ENCODE data around the gene GULP1. TPM values are rescaled to one million over a fixed set of nuclear protein-coding genes. Genes with fewer than 3 reads are reported as not detected.

The GULP1 gene
- polyA plus RNA-seq, 1 donor from 2014 or later: not detected

DNA sequence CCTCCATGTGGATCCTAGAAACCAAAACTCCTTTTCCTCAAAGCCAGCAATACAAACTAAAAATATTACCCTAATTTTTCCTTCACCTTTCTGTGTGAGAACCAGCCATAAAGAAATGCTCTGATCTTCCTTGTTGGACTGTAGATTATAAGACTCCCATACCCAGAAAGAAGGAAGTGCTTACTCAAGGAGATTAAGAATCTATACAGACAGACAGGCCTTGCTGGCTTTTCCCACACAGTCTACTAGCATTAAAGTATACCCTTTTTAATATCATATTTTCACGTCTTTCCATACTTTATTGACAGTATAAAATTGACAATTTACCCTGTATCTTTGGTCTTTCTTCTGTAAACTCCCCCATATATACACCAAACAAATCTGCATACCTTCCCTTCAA is 139.0 kb downstream of the GULP1 start:
- peaks cover 0 to 3% (median 1%) of the 10 kb centered on the region in 3 donors for H3K9me3 Mint-ChIP-seq
- no peaks in the 10 kb centered on the region for H3K36me3 Mint-ChIP-seq
- no peaks in the 10 kb centered on the region for H3K27me3 Mint-ChIP-seq
- no peak overlapping the region for H3K27ac Mint-ChIP-seq
- no peaks in the 10 kb centered on the region for H3K4me1 Mint-ChIP-seq
- H3K4me3 Mint-ChIP-seq: no peak overlapping the region

DNA sequence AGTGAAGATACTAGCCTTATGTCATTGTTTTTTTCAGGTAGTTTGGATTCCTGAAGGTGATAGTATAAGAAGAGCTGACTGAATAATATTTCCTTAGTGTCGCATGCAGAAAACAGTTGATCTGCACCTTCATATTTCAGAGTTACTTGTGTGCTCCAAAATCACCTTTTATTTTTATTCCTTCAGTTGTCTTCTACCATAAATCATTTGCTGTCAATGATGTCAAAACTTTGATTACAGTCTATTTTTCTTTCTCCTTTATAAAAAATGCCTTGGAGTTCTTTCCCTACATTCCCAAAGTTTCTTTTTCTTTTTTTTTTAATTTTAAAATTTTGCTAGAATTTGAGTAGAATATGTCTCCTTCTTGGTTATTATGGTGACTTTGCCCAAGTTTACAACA is 142.3 kb downstream of the GULP1 start:
- no peaks in the 10 kb centered on the region for H3K36me3 Mint-ChIP-seq
- no peak overlapping the region for H3K4me3 Mint-ChIP-seq
- no peaks in the 10 kb centered on the region for H3K27me3 Mint-ChIP-seq
- no peaks in the 10 kb centered on the region for H3K4me1 Mint-ChIP-seq
- peaks cover 0 to 4% (median 4%) of the 10 kb centered on the region in 3 donors for H3K9me3 Mint-ChIP-seq
- H3K27ac Mint-ChIP-seq: no peak overlapping the region

DNA sequence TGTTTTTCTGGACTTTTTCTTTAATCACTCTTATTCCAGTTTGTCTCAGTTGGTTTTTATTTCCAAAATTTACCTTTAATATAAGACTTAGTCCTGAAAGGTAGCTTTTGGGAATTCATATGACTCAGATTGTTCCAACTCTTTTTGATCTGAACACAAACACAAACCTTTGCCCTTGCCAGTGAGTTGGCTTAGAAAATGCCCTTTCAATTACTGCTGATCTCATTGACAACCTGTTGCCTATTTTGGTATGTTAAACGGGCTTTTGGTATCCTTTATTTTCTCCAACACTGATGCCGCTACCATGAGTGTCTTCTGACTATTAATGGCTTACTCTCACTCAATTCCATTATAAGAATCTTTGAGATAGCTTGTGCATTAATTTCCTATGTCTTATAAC is 143.4 kb downstream of the GULP1 start:
- no peaks in the 10 kb centered on the region for H3K4me1 Mint-ChIP-seq
- H3K27me3 Mint-ChIP-seq: no peaks in the 10 kb centered on the region
- H3K36me3 Mint-ChIP-seq: no peaks in the 10 kb centered on the region
- H3K9me3 Mint-ChIP-seq: peaks cover 0 to 4% (median 4%) of the 10 kb centered on the region in 3 donors
- H3K27ac Mint-ChIP-seq: no peak overlapping the region
- H3K4me3 Mint-ChIP-seq: no peak overlapping the region

DNA sequence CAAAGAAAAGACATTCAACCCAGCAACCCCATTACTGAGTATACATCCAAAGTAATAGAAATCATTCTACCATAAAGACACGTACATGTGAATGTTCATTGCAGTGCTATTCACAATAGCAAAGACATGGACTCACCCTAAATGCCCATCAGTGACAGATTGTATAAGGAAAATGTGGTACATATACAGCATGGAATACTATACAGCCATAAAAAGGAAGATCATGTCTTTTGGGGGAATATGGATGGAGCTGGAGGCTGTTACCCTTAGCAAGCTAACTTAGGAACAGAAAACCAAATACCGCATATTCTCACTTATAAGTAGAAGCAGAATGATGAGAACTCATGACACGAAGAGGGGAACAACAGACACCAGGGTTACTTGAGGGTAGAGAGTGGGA is 145.9 kb downstream of the GULP1 start:
- no peaks in the 10 kb centered on the region for H3K4me1 Mint-ChIP-seq
- H3K4me3 Mint-ChIP-seq: no peak overlapping the region
- no peaks in the 10 kb centered on the region for H3K27me3 Mint-ChIP-seq
- H3K27ac Mint-ChIP-seq: no peak overlapping the region
- H3K9me3 Mint-ChIP-seq: peaks cover 0 to 4% (median 4%) of the 10 kb centered on the region in 3 donors
- H3K36me3 Mint-ChIP-seq: no peaks in the 10 kb centered on the region

DNA sequence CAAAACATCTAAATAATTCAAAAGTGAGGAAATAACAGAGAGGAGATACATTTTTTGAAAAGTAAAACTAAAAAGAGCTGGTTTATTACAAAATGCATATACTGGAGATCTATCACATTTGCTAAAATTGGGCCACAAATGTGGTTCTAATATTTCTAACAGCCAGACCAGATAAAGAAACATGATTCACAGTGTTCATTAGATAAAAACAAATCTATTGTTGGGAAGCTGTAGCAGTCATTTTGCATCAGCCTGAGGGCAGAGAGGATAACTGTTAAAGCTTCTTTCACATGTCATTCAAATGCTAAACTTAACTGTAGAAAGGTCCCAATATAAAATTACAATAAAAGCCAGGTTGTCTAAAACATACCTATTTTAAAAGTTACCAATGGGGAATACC is 148.3 kb downstream of the GULP1 start:
- Mint-ChIP-seq H3K4me1 (no peaks in the 10 kb centered on the region), H3K4me3 (no peak overlapping the region), H3K27ac (no peak overlapping the region), H3K9me3 (peaks cover 0 to 4% (median 4%) of the 10 kb centered on the region in 3 donors), H3K36me3 (no peaks in the 10 kb centered on the region), H3K27me3 (no peaks in the 10 kb centered on the region)

DNA sequence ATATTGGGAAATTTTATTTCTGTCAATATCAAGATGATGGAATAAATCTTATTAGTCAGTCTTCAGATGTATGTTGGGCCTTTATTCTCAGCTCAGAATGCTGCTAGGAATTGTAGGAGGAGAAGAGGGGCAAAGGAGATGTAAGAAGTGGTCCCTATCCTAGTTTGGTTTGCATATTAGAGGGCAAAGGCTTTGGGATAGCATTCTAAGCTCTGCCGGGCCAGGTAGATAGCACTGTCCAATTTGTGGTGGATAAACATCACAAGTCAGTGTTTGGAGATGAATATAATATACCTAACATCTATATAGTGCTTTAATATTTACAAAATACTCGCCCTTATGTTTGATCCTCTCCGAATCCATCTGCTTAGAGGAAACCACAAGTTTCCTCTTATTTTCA is 149.2 kb downstream of the GULP1 start:
- Mint-ChIP-seq H3K4me1 (no peaks in the 10 kb centered on the region), H3K27me3 (no peaks in the 10 kb centered on the region), H3K27ac (no peak overlapping the region), H3K9me3 (peaks cover 0 to 4% (median 2%) of the 10 kb centered on the region in 3 donors), H3K4me3 (no peak overlapping the region), H3K36me3 (no peaks in the 10 kb centered on the region)

DNA sequence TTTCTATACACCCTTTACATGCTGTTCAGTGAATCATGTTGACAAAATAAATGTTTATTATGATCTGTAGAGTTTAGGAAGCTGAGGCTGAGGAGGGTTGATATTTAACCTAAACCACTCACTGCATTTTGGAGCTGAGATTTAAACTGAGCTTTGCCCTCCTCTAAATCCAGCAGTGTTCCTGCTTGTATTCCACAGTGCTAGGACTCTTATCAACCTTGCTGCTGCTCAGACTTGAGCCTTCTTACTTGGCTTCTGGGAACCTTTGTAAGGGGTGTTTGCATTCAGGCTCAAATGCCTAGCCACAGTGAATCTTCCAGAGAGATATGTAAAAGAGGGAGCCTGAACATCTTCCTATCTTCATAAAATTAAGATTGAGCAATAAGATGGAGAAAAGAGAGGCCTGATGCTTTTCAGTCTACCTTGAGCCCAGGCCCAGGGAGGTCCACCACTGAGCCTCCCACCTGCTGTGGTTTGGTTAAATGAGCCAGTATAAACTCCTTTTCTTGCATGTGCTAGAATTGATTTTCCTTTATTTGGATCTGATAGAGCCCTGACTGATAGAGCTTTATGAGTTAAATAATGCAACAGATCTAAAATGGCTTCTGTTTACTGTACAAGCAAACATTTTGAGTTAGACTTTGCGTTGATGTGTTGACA is 149.7 kb downstream of the GULP1 start:
- Mint-ChIP-seq H3K36me3 (no peaks in the 10 kb centered on the region), H3K27ac (no peak overlapping the region), H3K27me3 (no peaks in the 10 kb centered on the region), H3K4me1 (no peaks in the 10 kb centered on the region), H3K9me3 (peaks cover 0 to 4% (median 0%) of the 10 kb centered on the region in 3 donors), H3K4me3 (no peak overlapping the region)

DNA sequence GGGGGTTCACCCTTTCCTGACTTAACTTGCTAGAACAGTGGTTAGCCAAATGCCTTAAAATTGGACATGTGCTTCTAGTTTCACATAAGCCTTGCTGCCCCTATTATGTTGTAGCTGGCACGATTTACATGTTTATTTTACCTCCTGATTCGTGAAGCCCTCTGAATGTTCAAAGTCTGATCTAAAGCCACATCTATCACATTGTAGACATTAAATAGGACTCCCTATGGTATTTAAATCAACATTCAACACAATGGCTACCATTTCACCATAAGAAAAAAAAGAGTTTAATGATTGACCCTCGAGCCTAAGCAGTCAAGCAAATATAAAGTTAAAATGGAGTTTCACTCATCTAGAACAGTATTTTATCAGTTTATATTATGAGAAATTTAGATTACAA is 151.5 kb downstream of the GULP1 start:
- Mint-ChIP-seq H3K36me3 (no peaks in the 10 kb centered on the region), H3K27me3 (no peaks in the 10 kb centered on the region), H3K4me1 (no peaks in the 10 kb centered on the region), H3K27ac (no peak overlapping the region), H3K4me3 (no peak overlapping the region), H3K9me3 (no peaks in the 10 kb centered on the region)

DNA sequence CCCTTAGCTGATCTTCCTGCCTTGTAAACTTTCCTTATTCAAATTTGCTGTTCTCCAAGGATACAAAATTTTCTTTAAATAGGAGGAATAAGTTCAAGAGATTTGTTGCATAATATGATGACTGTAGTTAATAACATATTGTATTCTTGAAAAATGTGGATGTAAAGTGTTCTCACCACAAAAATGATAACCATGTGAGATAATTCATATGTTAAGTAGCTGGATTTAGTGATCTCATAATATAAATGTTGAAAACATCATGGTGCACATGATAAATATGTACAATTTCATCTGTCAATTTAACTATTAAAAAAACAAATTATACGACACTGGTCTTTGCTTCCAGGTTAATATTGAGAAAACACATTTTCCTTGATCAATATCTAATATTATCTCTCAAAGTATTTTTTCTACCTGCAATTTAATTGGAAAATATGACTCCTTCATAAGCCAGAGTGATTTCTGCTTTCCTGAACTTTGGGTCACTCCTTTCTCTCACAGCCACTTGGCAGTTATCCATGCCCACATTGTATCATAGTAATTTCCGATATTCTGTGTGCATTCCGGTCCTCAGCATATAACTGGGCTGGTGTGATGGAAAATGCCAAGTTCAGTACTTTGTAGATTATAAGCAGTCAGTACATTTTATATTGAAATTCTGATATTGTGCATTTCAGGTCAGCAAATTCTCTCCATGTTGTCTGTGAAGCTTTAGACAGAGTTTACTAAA is 152.6 kb downstream of the GULP1 start:
- no peaks in the 10 kb centered on the region for H3K4me1 Mint-ChIP-seq
- no peak overlapping the region for H3K27ac Mint-ChIP-seq
- H3K4me3 Mint-ChIP-seq: no peak overlapping the region
- H3K27me3 Mint-ChIP-seq: no peaks in the 10 kb centered on the region
- peaks cover 0 to 3% (median 2%) of the 10 kb centered on the region in 3 donors for H3K9me3 Mint-ChIP-seq
- no peaks in the 10 kb centered on the region for H3K36me3 Mint-ChIP-seq

DNA sequence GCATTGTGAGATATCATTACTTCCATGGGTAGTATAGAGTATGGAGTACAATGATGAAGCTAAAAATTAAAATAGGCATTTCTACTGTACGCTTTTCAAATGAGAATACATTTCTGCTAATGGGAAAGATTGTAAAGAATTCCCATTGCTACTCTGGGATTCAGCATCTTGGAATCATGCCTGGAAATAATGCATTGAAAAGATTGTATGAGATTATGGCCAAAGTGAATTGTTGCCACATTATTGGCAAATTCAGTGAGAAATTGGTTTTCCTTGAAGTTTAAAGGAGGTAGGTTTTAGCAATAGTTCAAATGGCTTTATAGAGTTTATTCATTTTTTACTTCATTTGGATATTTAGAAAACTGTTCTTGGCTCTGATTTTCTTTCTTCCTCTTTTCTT is 157.9 kb downstream of the GULP1 start:
- no peaks in the 10 kb centered on the region for H3K27me3 Mint-ChIP-seq
- no peaks in the 10 kb centered on the region for H3K36me3 Mint-ChIP-seq
- no peak overlapping the region for H3K27ac Mint-ChIP-seq
- peaks cover 0 to 10% (median 2%) of the 10 kb centered on the region in 3 donors for H3K9me3 Mint-ChIP-seq
- no peaks in the 10 kb centered on the region for H3K4me1 Mint-ChIP-seq
- no peak overlapping the region for H3K4me3 Mint-ChIP-seq

DNA sequence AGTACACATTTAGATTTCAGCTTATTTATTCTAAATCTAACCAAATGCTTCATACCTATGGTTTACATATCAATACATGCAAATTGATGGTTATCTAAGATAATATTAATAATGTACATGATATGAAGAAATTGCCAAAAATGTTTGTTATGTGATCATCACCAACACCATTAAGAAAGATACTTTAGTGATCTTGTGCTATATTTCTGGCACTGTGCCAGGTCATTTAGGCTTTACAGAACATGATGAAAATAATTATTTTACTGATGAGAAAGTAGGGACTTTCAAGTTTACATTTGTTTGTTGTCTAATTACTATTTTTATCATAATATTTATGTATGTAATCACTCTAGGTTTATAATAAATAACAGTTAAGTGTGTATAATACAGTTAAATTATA is 158.3 kb downstream of the GULP1 start:
- no peak overlapping the region for H3K4me3 Mint-ChIP-seq
- no peaks in the 10 kb centered on the region for H3K36me3 Mint-ChIP-seq
- H3K4me1 Mint-ChIP-seq: no peaks in the 10 kb centered on the region
- no peaks in the 10 kb centered on the region for H3K27me3 Mint-ChIP-seq
- H3K27ac Mint-ChIP-seq: no peak overlapping the region
- H3K9me3 Mint-ChIP-seq: peaks cover 0 to 10% (median 2%) of the 10 kb centered on the region in 3 donors

DNA sequence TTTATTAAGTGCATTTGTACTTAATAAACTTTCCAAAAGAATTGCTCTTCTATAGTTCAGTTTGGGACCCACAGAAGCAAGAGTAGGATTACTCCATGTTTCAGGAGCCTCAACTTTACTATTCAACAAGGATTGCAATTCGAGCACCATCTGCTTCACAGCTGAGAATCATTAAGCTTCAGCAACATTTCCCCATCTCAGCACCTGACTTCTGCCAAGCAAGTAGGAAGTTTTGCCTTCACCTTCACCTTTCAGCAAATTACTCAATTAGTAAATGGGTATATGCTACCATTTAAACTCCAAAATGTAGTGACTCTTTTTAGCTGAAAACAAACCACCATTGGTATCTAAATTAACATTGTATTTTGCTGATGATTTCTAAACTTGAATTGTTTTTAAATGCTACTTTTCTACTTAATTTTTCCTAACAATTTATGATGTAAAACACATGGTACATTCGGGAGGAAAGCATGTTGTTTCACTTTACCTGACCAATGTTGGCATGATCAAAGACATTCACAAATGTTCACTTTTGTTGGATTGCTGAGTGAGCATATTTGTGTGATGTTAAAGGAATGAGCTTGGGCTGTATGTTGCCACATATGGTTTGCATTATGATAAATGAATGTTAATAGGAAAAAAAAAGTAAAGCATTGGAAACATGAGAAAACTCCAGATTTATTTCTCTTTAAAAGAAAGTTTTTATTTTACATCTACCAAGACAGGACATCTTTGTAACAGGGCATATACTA is 159.2 kb downstream of the GULP1 start:
- Mint-ChIP-seq H3K4me3 (no peak overlapping the region), H3K27ac (no peak overlapping the region), H3K36me3 (no peaks in the 10 kb centered on the region), H3K27me3 (no peaks in the 10 kb centered on the region), H3K9me3 (peaks cover 3 to 10% (median 4%) of the 10 kb centered on the region in 3 donors), H3K4me1 (no peaks in the 10 kb centered on the region)

DNA sequence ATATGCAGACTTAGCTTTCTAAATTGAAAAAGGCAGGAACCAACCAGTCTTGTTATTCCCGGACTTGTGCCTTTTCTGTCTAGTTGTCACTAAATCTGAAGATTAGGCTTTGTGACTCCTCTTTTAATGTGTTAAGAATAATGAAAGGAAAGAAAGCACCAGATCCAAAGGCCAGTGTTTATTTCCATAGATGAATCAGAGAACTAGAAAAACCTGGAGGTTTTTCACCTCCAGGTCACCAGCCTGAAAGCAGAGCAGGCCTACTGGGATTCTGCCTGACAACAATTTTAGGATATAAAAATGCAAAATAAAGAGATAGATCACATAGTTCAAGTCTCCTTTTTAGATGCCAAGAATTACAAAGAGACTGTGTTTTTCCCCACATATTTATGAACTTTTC is 160.4 kb downstream of the GULP1 start:
- no peak overlapping the region for H3K4me3 Mint-ChIP-seq
- H3K36me3 Mint-ChIP-seq: no peaks in the 10 kb centered on the region
- no peak overlapping the region for H3K27ac Mint-ChIP-seq
- H3K4me1 Mint-ChIP-seq: no peaks in the 10 kb centered on the region
- peaks cover 3 to 10% (median 4%) of the 10 kb centered on the region in 3 donors for H3K9me3 Mint-ChIP-seq
- H3K27me3 Mint-ChIP-seq: no peaks in the 10 kb centered on the region

DNA sequence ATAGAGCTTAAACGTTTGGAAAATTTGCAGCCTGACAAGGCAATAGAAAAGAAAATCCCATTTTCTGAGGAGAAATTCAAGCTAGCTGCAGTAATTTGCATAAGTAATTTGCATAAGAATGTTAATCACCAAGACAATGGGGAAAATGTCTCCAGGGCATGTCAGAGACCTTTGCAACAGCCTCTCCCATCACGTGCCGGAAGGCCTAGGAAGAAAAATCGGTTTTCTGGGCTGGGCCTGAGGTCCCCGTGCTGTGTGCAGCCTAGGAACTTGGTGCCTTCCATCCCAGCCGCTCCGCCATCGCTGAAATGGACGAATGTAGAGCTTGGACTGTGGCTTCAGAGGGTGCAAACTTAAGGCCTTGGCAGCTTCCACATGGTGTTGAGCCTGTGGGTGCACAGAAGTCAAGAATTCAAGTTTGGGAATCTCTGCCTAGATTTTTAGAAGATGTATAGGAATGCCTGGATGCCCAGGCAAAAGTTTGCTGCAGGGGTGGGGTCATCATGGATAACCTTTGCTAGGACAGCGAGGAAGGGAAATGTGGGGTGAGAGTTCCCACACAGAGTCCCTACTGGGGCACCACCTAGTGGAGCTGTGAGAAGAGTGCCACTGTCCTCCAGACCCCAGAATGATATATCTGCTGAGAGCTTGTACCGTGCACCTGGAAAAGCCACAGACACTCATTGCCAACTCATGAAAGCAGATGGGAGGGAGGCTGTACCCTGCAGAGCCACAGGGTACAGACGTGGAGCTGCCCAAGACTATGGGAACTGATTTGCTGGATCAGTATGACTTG is 164.6 kb downstream of the GULP1 start:
- Mint-ChIP-seq H3K27me3 (no peaks in the 10 kb centered on the region), H3K4me3 (no peak overlapping the region), H3K27ac (no peak overlapping the region), H3K9me3 (peaks cover 0 to 5% (median 3%) of the 10 kb centered on the region in 3 donors), H3K36me3 (no peaks in the 10 kb centered on the region), H3K4me1 (no peaks in the 10 kb centered on the region)

DNA sequence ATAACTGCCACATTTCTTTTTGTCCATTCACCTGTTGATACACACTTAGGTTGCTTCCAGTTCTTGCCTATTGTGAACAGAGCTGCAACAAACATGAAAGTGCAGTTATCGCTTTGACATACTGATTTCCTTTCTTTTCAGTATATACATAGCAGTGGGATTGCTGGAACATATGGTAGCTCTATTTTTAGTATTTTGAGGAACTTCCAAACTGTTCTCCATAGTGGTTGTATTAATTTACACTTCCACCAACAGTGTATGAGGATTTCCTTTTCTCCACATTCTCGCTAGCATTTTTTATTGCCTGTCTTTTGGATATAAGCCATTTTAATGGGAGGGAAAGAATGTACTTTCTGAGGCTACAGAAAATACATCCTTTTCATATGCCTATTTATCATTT is 167.4 kb downstream of the GULP1 start:
- Mint-ChIP-seq H3K36me3 (no peaks in the 10 kb centered on the region), H3K4me1 (no peaks in the 10 kb centered on the region), H3K27ac (no peak overlapping the region), H3K27me3 (no peaks in the 10 kb centered on the region), H3K4me3 (no peak overlapping the region), H3K9me3 (peaks cover 3 to 12% (median 8%) of the 10 kb centered on the region in 3 donors)
